Heart right ventricle (tissue), 16 donors: Measurements from ENCODE around the gene CREB3L1. TPM values are rescaled to one million over a fixed set of nuclear protein-coding genes. Genes with fewer than 3 reads are reported as not detected.

Source experiments
- ATAC-seq, 8 donors: fragments of 200-7000 bp; cut with Tn5 transposase; one replicate each; pipeline ENCODE4 v1.9.1; 2020; ENCODE audit warnings: mild to moderate bottlenecking in 8 of 8, moderate library complexity in 8 of 8, moderate number of reproducible peaks in 1 of 8
- DNase-seq, 2 donors: peaks; one replicate each; pipeline ENCODE4 v3.0.0-alpha.2; 2020
- H3K27ac ChIP-seq, 10 donors: fragments of 200-600 bp; sonication (generic) in 2 of 10; one replicate each; pipeline versions ENCODE4 v1.5.0 to v1.8.0; 2020 to 2022; ENCODE audit warnings: mild to moderate bottlenecking in 3 of 10
- H3K27me3 ChIP-seq, 7 donors: fragments of 200-600 bp; one replicate each; pipeline ENCODE4 v1.8.0; 2021 to 2022; ENCODE audit warnings: mild to moderate bottlenecking in 2 of 7
- H3K36me3 ChIP-seq, 9 donors: fragments of 200-600 bp; sonication (generic) in 1 of 9; one replicate each; pipeline versions ENCODE4 v1.5.0 to v1.8.0; 2020 to 2022; ENCODE audit warnings: mild to moderate bottlenecking in 2 of 9
- H3K4me1 ChIP-seq, 9 donors: fragments of 200-600 bp; sonication (generic) in 1 of 9; one replicate each; pipeline versions ENCODE4 v1.5.0 to v1.8.0; 2020 to 2022; ENCODE audit warnings: mild to moderate bottlenecking in 4 of 9
- H3K4me3 ChIP-seq, 10 donors: fragments of 200-600 bp; sonication (generic) in 2 of 10; one replicate each; pipeline versions ENCODE4 v1.5.0 to v1.8.0; 2020 to 2022; ENCODE audit warnings: mild to moderate bottlenecking in 7 of 10, moderate library complexity in 2 of 10
- H3K9me3 ChIP-seq, 11 donors: fragments of 200-600 bp in 10 of 11; sonication (generic) in 2 of 11; one replicate each; pipeline versions ENCODE4 v1.5.0 to v1.8.0; 2013 to 2022; ENCODE audit warnings: mild to moderate bottlenecking in 2 of 11, control low read depth in 1 of 11, moderate library complexity in 1 of 11
- WGBS, 2 donors: extraction: QIAGEN DNeasy Blood & Tissue Kit; methylation state at CpG; one replicate each; pipeline ENCODE4 v1.1.7; 2013; ENCODE audit warnings: inconsistent platforms in 1 of 2; 5-methylcytosine and 5-hydroxymethylcytosine counted together
- intact Hi-C, 10 donors: fragments of 100-400 bp; cut with DNase I; formaldehyde crosslinking; loops; one replicate each; pipeline versions ENCODE4 v1.11.1 to v1.14.2; 2022
- polyA plus RNA-seq, 2 donors: library from polyadenylated mRNA; stranded (reverse); fragments of 200-250 nt; gene quantifications; one replicate each; pipeline ENCODE4 v1.2.3, GENCODE V29; 2013
- total RNA-seq, 10 donors: library from RNA; stranded (reverse); fragmentation: NEBNext Ultra II Directional in 3 of 10; extraction: Animal tissue kit (Norgen Biotek cat#: 25700) in 3 of 10; gene quantifications; one replicate each; pipeline versions ENCODE4 v1.2.1 to v1.2.4, GENCODE V29; 2021 to 2023
- TF ChIP-seq, protein P1 (sequence below), 9 donors: fragments of 200-600 bp; sonication (generic) in 2 of 9; IDR thresholded peaks; one replicate each; pipeline versions ENCODE4 v1.5.0 to v1.8.0; 2021 to 2022; ENCODE audit warnings: antibody characterized with exemption in 9 of 9, mild to moderate bottlenecking in 5 of 9, moderate library complexity in 1 of 9
- donor health status: Arrhythmogenic right ventricular cardiomyopathy.
- donor health status: ischemic (EF 13 %, LVEDD 7.1; RV severe dilation, severe dysfunction).
- donor health status: healthy with polysubstance abuse.
- donor health status: DM: no; HTN: yes; CAD: no.
- donor health status: DM: no; HTN: no; CAD: no.
- donor health status: ischemic (EF 25% LVEDD 6.9; RV normal size, moderate dysfunction).
- donor health status: ischemic (EF 25% LVEDD 5.7; RV mildly dilated, moderate dysfunction).
- donor health status: healthy.
- donor health status: DM: yes; HTN: yes; CAD: no.
- donor health status: Ischemic cardiomyopathy.
- donor health status: ischemic (EF 35%, LVEDD 5.7; RV mildly dilated, moderate dysfunction).
- donor health status: nonischemic (EF 11% LVEDD 7.7; RV severe dilation, severe dysfunction).
- donor health status: DM: yes; HTN: yes; CAD: no.
- donor health status: PGD.
- donor health status: ischemic (EF 29% LVEDD 5.4; RV normal size, mild dysfunction).
- donor health status: nonischemic (EF 23%, LVEDD 6.1; RV moderate dilation, normal function).

The CREB3L1 gene
- total and polyA plus RNA-seq, 12 donors = 9.7 to 127 (median 36.1) TPM

DNA sequence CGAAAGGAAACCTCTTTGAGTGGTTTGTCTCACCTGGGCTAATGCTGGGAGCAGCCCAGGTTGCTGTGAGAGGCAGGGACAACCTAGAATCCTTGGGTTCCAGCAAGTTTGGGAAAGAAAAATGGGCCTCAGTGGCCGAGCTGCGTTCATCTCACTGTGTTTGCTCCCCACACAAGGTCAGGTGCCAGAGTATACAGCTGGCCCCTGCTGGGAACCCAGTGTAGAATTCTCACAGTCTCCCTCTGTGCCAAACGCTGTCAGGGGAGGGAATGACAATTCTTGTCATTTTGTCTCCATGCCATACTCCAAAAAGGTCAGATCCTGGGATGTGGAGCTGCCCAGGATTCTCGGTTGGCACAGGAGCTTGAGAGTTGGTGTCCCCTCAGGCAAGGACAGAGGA lies 74.1 kb downstream of the CREB3L1 start:
- Histone ChIP-seq H3K9me3 (no peaks in the 10 kb centered on the region), H3K4me1 (peaks cover 22 to 81% (median 66%) of the 10 kb centered on the region in 9 donors), H3K4me3 (peak overlapping the region in 3 of 10 donors; percentile 23 to 31 (median 25)), H3K27ac (peak overlapping the region in 9 of 10 donors; percentile 35 to 91 (median 74)), H3K36me3 (peaks cover 0 to 26% (median 0%) of the 10 kb centered on the region in 9 donors), H3K27me3 (no peaks in the 10 kb centered on the region)
- WGBS, 2 donors = 48 to 50% methylated on average over 5 of the region's 5 CpGs
- intact Hi-C loops = loop anchor here in 1 of 10 donors (2.0 kb wide), 1 partner anchor 15 kb away; no protein-coding TSS in a partner anchor
- TF ChIP-seq, protein P1, sequence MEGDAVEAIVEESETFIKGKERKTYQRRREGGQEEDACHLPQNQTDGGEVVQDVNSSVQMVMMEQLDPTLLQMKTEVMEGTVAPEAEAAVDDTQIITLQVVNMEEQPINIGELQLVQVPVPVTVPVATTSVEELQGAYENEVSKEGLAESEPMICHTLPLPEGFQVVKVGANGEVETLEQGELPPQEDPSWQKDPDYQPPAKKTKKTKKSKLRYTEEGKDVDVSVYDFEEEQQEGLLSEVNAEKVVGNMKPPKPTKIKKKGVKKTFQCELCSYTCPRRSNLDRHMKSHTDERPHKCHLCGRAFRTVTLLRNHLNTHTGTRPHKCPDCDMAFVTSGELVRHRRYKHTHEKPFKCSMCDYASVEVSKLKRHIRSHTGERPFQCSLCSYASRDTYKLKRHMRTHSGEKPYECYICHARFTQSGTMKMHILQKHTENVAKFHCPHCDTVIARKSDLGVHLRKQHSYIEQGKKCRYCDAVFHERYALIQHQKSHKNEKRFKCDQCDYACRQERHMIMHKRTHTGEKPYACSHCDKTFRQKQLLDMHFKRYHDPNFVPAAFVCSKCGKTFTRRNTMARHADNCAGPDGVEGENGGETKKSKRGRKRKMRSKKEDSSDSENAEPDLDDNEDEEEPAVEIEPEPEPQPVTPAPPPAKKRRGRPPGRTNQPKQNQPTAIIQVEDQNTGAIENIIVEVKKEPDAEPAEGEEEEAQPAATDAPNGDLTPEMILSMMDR (IDR thresholded peaks at IDR 0.05) = no peak
- DNase-seq (no peak), ATAC-seq (peak in 4 of 8 donors; percentile 6 to 32 (median 14))

DNA sequence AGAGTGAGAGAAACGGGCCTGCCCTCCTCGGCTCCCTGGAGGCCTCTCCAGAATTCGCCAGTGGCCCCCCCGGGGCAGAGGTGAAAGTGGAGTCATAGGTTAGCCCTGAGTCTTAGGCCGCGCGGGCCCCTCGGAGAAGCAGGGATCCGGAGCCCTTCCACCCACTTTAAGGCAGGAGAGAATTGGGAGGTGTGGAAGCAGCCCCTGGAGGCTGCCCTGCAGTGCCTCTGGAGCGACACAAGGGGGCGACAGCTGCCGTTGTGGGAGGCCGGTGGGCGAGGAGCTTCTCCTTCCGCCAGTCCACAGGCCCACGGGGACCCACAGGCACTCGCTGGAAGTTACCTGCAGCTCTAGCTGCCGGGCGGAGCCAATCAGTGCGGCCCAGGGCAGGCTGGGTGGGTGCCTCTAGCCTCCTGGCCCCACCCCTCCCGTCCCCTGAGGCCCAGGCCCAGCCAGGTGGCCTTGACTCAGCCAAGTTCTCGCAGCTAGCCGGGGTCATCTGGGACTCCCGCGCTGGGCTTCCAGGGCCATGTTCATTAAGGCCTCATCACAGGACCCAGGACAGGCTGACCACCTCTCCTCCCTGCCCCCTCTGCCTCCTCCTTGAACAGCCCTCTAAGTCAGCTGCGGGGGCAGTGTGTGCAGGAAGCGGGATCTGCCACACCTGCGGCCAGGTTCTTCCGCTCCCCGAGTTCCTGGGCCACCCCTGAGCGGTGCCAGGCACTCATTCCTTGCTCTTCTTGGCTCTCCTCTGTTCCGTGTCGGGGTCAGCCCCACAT lies 74.8 kb downstream of the CREB3L1 start:
- Histone ChIP-seq H3K9me3 (no peaks in the 10 kb centered on the region), H3K27ac (peak overlapping the region in 9 of 10 donors; percentile 35 to 91 (median 74)), H3K36me3 (peaks cover 0 to 28% (median 0%) of the 10 kb centered on the region in 9 donors), H3K27me3 (no peaks in the 10 kb centered on the region), H3K4me3 (peak overlapping the region in 6 of 10 donors; percentile 23 to 33 (median 26)), H3K4me1 (peaks cover 22 to 83% (median 63%) of the 10 kb centered on the region in 9 donors)
- WGBS, 2 donors = 49 to 51% methylated on average over 33 of the region's 33 CpGs
- DNase-seq = peak in 1 of 2 donors; percentile 66
- TF ChIP-seq, protein P1 (IDR thresholded peaks at IDR 0.05) = peak; percentile 70 to 98 (median 95)
- peak; percentile 16 to 54 (median 44) for ATAC-seq
- intact Hi-C loops = loop anchor here in 1 of 10 donors (2.0 kb wide), 1 partner anchor 15 kb away; no protein-coding TSS in a partner anchor

DNA sequence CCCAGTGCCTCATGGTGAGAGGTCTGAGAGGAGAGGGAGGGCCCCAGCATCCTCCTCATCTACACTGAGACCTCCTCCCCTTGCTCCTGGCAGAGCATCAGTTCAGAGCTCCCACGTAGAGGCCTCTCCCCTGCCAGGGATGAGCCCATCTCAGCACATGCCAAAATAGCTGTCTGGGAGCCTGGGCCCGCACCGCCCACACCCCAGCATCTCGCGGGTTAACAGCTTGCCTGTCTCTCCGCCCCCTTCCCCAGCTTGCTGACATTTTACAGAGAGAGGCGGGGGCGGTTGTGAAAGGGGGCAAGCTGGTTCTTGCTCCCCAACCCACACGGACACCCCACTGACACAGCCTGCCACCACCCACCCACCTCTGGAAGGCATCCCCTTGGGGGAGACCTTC lies 76.2 kb downstream of the CREB3L1 start:
- TF ChIP-seq, protein P1 (IDR thresholded peaks at IDR 0.05) = no peak
- H3K27ac ChIP-seq = peak overlapping the region in 3 of 10 donors; percentile 30 to 41 (median 31)
- H3K9me3 ChIP-seq = no peaks in the 10 kb centered on the region
- H3K27me3 ChIP-seq = no peaks in the 10 kb centered on the region
- DNase-seq (no peak), ATAC-seq (no peak)
- H3K36me3 ChIP-seq = peaks cover 0 to 28% (median 0%) of the 10 kb centered on the region in 9 donors
- WGBS, 2 donors = 61 to 62% methylated on average over 9 of the region's 9 CpGs
- H3K4me1 ChIP-seq = peaks cover 21 to 87% (median 53%) of the 10 kb centered on the region in 9 donors
- no peak overlapping the region for H3K4me3 ChIP-seq
- intact Hi-C loops = loop anchor here in 1 of 10 donors (2.0 kb wide), 1 partner anchor 13 kb away; no protein-coding TSS in a partner anchor

DNA sequence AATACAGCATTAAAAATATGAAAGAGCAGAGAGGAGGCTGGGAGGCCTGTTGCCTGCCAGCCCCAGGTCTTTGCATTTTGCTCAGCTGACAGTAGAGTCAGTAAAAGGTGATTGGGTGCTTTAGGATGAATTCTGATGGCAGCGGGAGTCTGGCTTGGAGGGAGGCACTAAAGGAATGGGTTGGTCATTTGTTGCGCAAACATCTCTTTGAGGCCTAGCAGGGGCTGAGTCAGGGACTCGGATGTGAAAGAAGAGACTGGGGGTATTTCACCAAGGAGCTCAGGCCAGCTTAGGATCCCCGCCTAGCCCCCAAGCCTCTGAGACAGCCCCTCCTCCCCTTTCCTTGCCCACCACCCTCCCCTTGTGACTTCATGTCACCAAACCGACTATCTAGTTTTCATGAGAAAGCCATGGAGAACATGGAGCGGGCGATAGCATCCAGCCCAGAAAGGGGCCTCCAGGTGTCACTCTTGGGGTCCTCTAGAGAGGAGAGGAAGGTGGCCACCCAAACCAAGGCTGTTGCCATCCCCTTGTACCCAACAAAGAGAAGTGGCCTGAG lies 79.5 kb downstream of the CREB3L1 start:
- DNase-seq = no peak
- no peak for ATAC-seq
- TF ChIP-seq, protein P1 (IDR thresholded peaks at IDR 0.05) = no peak
- intact Hi-C loops = no loop called here
- WGBS, 2 donors = 90 to 93% methylated on average over 7 of the region's 7 CpGs
- Histone ChIP-seq H3K9me3 (no peaks in the 10 kb centered on the region), H3K4me1 (peaks cover 13 to 85% (median 37%) of the 10 kb centered on the region in 9 donors), H3K36me3 (peaks cover 0 to 28% (median 0%) of the 10 kb centered on the region in 9 donors), H3K4me3 (no peak overlapping the region), H3K27me3 (no peaks in the 10 kb centered on the region), H3K27ac (peak overlapping the region in 3 of 10 donors; percentile 23 to 51 (median 51))
